ENCODE measurements around the gene ADORA2A.

ADORA2A gene

GRCh38 chr22:24433001-24433827 lies 5.8 kb downstream of the ADORA2A start:
- no peak for DNase-seq (ENCODE audit: low read depth)

- DNase-seq (ENCODE audit: low read depth), result peak; percentile 28
These were observed 6.5 kb downstream of the ADORA2A start for GRCh38 chr22:24433828-24434470.

GRCh38 chr22:24434471-24435322 lies 7.3 kb downstream of the ADORA2A start:
- DNase-seq (ENCODE audit: low read depth), result peak; percentile 41

GRCh38 chr22:24435323-24435645 lies 7.9 kb downstream of the ADORA2A start:
- no peak for DNase-seq (ENCODE audit: low read depth)

GRCh38 chr22:24435861-24436371 lies 8.5 kb downstream of the ADORA2A start:
- DNase-seq (ENCODE audit: low read depth), result no peak

GRCh38 chr22:24436553-24436952 lies 9.2 kb downstream of the ADORA2A start:
- DNase-seq (ENCODE audit: low read depth), result no peak

GRCh38 chr22:24437091-24437490 lies 9.7 kb downstream of the ADORA2A start:
- DNase-seq (ENCODE audit: low read depth), result no peak

GRCh38 chr22:24437741-24438328 lies 10.4 kb downstream of the ADORA2A start:
- no peak for DNase-seq (ENCODE audit: low read depth)

- DNase-seq (ENCODE audit: low read depth), result no peak
These were observed 12.9 kb downstream of the ADORA2A start for GRCh38 chr22:24440270-24440717.

- no peak for DNase-seq (ENCODE audit: low read depth)
These were observed 13.5 kb downstream of the ADORA2A start for GRCh38 chr22:24440718-24441405.

- DNase-seq (ENCODE audit: low read depth), result no peak
These were observed 14.3 kb downstream of the ADORA2A start for GRCh38 chr22:24441406-24442351.

- no peak for DNase-seq (ENCODE audit: low read depth)
These were observed 14.9 kb downstream of the ADORA2A start for GRCh38 chr22:24442352-24442744.

- no peak for DNase-seq (ENCODE audit: low read depth)
These were observed 16.3 kb downstream of the ADORA2A start for GRCh38 chr22:24443668-24444067.

- DNase-seq (ENCODE audit: low read depth), result no peak
These were observed 16.9 kb downstream of the ADORA2A start for GRCh38 chr22:24444251-24444650.

GRCh38 chr22:24444729-24445466 lies 17.5 kb downstream of the ADORA2A start:
- DNase-seq (ENCODE audit: low read depth), result no peak

- no peak for DNase-seq (ENCODE audit: low read depth)
These were observed 18.3 kb downstream of the ADORA2A start for GRCh38 chr22:24445481-24446259.

- no peak for DNase-seq (ENCODE audit: low read depth)
These were observed 18.8 kb downstream of the ADORA2A start for GRCh38 chr22:24446260-24446611.

GRCh38 chr22:24450610-24451009 lies 23.2 kb downstream of the ADORA2A start:
- no peak for DNase-seq (ENCODE audit: low read depth)

- no peak for DNase-seq (ENCODE audit: low read depth)
These were observed 23.8 kb downstream of the ADORA2A start for GRCh38 chr22:24451162-24451561.

Data from iris pigment epithelial cell (primary cell).